M059J (cell line): ENCODE measurements around the gene SUGCT. TPM values are rescaled to one million over a fixed set of nuclear protein-coding genes. Genes with fewer than 3 reads are reported as not detected.

Experiments used
- DNase-seq: peaks from one replicate; pipeline ENCODE4 v3.0.0-alpha.2; 2012; ENCODE audit warnings: low read depth
- total RNA-seq: library from RNA; depleted of rRNA; stranded (reverse); fragments of >200 nt; shearing (Covaris generic); gene quantifications from 2 replicates; pipeline ENCODE4 v1.2.3, GENCODE V29; 2014

The SUGCT gene
- total RNA-seq, 1 experiment from 2014 or later: 5.6 TPM

- DNase-seq: no peak
Measured at GRCh38 chr7:40327113-40327512, 192.3 kb downstream of the SUGCT start.

GRCh38 chr7:40327873-40328272 is 193.1 kb downstream of the SUGCT start:
- no peak for DNase-seq

GRCh38 chr7:40329601-40330153 is 194.9 kb downstream of the SUGCT start:
- DNase-seq: peak; percentile 67

GRCh38 chr7:40330408-40330807 is 195.6 kb downstream of the SUGCT start:
- no peak for DNase-seq

- DNase-seq: no peak
Measured at GRCh38 chr7:40331915-40332314, 197.1 kb downstream of the SUGCT start.

GRCh38 chr7:40332516-40332915 is 197.7 kb downstream of the SUGCT start:
- no peak for DNase-seq

GRCh38 chr7:40341836-40342235 is 207.0 kb downstream of the SUGCT start:
- DNase-seq: no peak

GRCh38 chr7:40346554-40346953 is 211.7 kb downstream of the SUGCT start:
- no peak for DNase-seq

- no peak for DNase-seq
Measured at GRCh38 chr7:40348126-40348728, 213.4 kb downstream of the SUGCT start.

- no peak for DNase-seq
Measured at GRCh38 chr7:40350100-40350499, 215.3 kb downstream of the SUGCT start.

- no peak for DNase-seq
Measured at GRCh38 chr7:40354711-40355110, 219.9 kb downstream of the SUGCT start.

- peak; percentile 32 for DNase-seq
Measured at GRCh38 chr7:40356312-40356711, 221.5 kb downstream of the SUGCT start.

- peak; percentile 34 for DNase-seq
Measured at GRCh38 chr7:40356871-40357709, 222.3 kb downstream of the SUGCT start.

GRCh38 chr7:40369641-40370277 is 235.0 kb downstream of the SUGCT start:
- DNase-seq: no peak

GRCh38 chr7:40371806-40372440 is 237.1 kb downstream of the SUGCT start:
- peak; percentile 5 for DNase-seq

- DNase-seq: no peak
Measured at GRCh38 chr7:40374575-40374974, 239.8 kb downstream of the SUGCT start.

- no peak for DNase-seq
Measured at GRCh38 chr7:40380111-40380510, 245.3 kb downstream of the SUGCT start.

- peak; percentile 35 for DNase-seq
Measured at GRCh38 chr7:40382145-40382544, 247.3 kb downstream of the SUGCT start.

GRCh38 chr7:40393660-40394059 is 258.9 kb downstream of the SUGCT start:
- DNase-seq: no peak

- no peak for DNase-seq
Measured at GRCh38 chr7:40394400-40394799, 259.6 kb downstream of the SUGCT start.

- DNase-seq: no peak
Measured at GRCh38 chr7:40400525-40400924, 265.7 kb downstream of the SUGCT start.

GRCh38 chr7:40401406-40401805 is 266.6 kb downstream of the SUGCT start:
- DNase-seq: no peak
